Cardiac fibroblast (primary cell): Measurements from ENCODE around the gene ANKRD1.
A peak's percentile ranks its signal among the peaks of the same experiment; 100 is the strongest.

Experiments used
- DNase-seq, 2 donors: peaks; one replicate each; pipeline versions ENCODE4 v3.0.0 to v3.0.0-alpha.2; 2010; ENCODE audit warnings: low read depth in 2 of 2
- H3K4me3 ChIP-seq, 2 donors: replicated peaks in 1 of 2; 1 replicate in 1 of 2; 2 replicates in 1 of 2; pipeline ENCODE4 v1.5.1; 2011; ENCODE audit warnings: low read depth in 2 of 2, low read length in 2 of 2, mild to moderate bottlenecking in 2 of 2, moderate library complexity in 1 of 2
- TF ChIP-seq, protein P1 (sequence below): IDR thresholded peaks from one replicate; pipeline ENCODE4 v1.5.1; 2011; ENCODE audit warnings: low read depth, mild to moderate bottlenecking, low read length, inconsistent platforms

The ANKRD1 gene

DNA sequence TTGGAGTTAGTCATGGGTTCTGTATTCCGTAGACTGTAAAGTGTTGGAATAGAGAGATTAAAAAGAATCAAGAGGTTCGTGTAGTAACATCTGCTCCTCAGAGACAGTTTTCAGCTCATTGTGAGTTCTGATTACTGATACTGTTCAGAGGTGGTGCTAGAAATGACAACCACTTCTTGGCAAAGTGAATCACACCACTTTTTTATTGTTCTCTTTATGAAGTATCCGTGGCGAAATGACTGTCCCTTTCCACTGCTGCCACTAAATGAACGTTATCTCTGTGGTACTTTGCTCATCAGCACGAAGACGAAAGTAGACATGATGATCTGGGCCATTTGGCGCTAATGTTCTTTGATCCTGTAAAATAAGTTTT, 48.3 kb downstream of the ANKRD1 start:
- peak overlapping the region; percentile 79 to 86 for H3K4me3 ChIP-seq
- TF ChIP-seq, protein P1, sequence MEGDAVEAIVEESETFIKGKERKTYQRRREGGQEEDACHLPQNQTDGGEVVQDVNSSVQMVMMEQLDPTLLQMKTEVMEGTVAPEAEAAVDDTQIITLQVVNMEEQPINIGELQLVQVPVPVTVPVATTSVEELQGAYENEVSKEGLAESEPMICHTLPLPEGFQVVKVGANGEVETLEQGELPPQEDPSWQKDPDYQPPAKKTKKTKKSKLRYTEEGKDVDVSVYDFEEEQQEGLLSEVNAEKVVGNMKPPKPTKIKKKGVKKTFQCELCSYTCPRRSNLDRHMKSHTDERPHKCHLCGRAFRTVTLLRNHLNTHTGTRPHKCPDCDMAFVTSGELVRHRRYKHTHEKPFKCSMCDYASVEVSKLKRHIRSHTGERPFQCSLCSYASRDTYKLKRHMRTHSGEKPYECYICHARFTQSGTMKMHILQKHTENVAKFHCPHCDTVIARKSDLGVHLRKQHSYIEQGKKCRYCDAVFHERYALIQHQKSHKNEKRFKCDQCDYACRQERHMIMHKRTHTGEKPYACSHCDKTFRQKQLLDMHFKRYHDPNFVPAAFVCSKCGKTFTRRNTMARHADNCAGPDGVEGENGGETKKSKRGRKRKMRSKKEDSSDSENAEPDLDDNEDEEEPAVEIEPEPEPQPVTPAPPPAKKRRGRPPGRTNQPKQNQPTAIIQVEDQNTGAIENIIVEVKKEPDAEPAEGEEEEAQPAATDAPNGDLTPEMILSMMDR, result no peak
- DNase-seq, result no peak

DNA sequence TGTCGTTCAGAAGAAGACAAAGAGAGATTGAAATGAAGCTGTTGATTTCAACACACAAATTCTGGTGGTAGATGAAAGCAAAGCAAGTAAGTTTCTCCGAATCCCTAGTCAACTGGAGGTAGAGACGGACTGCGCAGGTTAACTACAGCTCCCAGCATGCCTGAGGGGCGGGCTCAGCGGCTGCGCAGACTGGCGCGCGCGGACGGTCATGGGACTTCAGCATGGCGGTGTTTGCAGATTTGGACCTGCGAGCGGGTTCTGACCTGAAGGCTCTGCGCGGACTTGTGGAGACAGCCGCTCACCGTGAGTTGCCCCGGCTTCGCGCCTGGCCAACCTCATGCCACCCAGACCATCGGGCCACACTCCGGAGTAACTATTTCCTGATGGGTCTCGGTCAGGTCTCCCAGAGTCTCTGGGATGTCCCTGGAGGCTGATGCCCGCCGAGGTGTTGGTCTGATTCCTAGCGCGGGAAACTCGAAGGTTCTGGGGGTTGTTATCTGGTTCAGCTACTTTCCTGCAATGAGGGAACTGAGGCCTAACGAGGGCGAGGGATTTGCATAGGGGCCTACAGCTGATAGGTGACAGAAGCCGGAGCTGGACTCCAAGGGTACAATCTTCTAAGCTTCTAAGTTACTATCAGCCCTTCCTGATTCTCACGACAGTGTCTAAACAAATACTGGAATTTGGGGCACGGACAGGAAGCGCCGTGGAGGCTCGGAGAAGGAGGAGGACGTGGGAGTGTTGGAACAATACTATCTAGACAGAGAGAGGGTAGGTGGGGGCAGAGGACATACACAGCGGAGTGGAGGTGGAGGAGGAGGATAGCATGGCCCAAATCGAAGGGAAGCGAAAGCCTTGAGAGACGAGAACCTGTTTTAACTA, 48.9 kb downstream of the ANKRD1 start, which contains the start of gene RPP30:
Gene RPP30, plus strand, starts transcription at position 209 of the 882 bp plus-strand sequence. Its CDS starts 13 bp downstream, at position 222.
- peak within 1 kb of the TSS; percentile 79 to 86 for H3K4me3 ChIP-seq
- TF ChIP-seq, protein P1, result no peak
- DNase-seq, result peak; percentile 82 to 84

DNA sequence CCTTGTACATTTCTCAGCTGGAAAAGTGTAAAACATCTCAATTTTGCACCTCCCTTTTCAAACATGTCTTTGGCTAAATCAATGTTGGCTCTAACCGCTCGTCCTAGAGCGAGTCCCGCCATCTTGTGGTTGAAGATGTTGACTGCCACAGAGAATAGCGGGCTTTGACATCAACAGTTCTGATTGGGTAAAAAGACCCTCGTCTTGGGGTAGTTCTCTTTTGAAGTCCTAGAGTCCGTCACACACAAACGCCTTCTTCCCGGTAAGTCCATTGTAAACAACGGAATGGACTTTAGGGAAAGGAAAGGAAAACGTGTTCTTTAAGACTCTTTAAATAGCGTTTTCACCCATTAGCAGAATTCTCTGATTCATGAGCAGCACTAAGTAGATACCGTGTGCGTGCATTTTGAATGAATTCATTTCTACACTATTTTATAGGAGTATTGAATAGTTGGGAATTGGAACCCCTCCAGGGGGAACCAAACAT, 49.6 kb downstream of the ANKRD1 start:
- H3K4me3 ChIP-seq, result peak overlapping the region; percentile 79 to 86
- DNase-seq, result peak; percentile 86 to 87
- TF ChIP-seq, protein P1, result peak; percentile 56

DNA sequence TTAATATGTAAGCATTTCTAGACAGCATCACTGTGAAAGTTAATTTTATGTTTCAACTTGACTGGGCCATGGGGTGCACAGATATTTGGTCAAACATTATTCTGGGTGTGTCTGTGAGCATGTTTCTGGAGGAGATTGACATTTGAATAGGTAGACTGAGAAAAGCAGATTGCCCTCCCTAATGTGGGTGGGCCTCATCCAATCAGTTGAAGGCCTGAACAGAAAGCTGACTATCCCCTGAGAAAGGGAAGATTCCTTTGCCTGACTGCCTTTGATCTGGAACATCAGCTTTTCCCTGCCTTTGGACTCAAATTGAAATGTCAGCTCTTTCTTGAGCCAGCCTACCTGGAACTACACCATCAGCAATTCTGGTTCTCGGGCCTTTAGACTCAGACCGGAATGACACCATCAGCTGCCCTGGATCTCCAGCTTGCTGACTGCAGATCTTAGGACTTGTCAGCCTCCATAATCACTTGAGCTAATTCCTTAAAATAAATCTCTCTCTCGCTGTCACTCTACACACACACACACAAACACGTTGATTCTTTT, 54.8 kb downstream of the ANKRD1 start:
- no peak for DNase-seq
- no peak overlapping the region for H3K4me3 ChIP-seq
- TF ChIP-seq, protein P1, result no peak

DNA sequence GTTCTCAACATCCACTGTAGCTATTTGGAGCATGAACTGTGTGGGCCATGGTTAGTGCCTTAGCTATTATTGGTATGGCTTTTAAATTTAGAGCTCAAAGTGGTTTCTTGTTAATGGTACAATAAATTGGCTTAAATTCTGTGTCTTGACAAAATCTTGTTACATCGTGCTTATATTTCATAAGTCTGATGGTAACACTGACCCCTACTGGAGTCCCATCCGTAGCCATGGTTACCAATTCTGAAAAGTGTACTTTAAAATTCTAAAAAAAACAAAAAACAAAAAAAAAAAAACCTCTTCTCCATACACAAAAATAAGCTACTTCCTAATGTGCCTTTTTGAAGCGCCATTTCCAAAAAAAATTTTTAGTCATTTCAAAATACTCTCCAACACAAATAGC, 55.5 kb downstream of the ANKRD1 start:
- peak; percentile 65 for DNase-seq
- H3K4me3 ChIP-seq, result no peak overlapping the region
- TF ChIP-seq, protein P1, result peak; percentile 33

DNA sequence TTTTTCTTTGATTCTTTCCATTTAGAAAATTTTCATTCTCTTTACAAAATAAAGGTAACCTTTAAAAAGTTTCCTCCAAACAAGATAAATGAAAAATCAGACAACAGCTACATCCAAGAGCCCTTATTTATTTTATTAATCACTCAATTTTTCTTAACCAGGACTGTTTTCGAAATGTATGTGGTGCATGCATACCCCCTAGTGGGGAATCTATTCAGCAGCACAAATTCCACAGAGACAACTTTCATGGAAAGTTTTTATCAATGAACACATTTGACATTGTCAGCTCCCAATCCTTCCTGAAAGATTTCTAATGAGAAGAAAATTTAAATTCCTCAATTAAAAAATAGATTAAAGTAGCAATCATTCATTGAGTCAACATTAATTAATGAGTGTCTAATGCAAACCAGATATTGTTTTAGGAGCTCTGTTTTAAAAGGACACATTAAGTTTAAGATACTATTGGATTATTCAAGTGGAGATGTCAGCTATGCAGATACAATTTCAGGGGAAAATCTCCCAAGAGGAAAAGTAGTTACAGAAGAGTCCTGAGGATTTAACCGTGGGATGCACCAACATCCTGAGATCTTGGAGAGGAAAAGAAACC, 57.9 kb downstream of the ANKRD1 start:
- TF ChIP-seq, protein P1, result peak; percentile 90
- no peak overlapping the region for H3K4me3 ChIP-seq
- peak; percentile 68 to 74 for DNase-seq
